Nephron (organoid): ENCODE measurements around the gene PLEKHA8.
"Not testable (repeated sequence)": the region's sequence is repeated elsewhere in the genome, so short reads cannot be mapped to it uniquely, and the experiment has no call there.

ENCODE experiments used
- H3K27ac Mint-ChIP-seq, 3 experiments: 2 replicates each; pipeline ENCODE4 v1.8.0; 2020; ENCODE audit warnings: mixed read lengths in 3 of 3, mild to moderate bottlenecking in 2 of 3, moderate library complexity in 1 of 3
- H3K27me3 Mint-ChIP-seq: 2 replicates; pipeline ENCODE4 v1.8.0; 2021; ENCODE audit warnings: low read depth, mild to moderate bottlenecking, moderate library complexity, mixed read lengths
- H3K36me3 Mint-ChIP-seq: 2 replicates; pipeline ENCODE4 v1.8.0; 2020; ENCODE audit warnings: low read depth, mixed read lengths
- H3K4me1 Mint-ChIP-seq: 2 replicates; pipeline ENCODE4 v1.8.0; 2020; ENCODE audit warnings: mixed read lengths
- H3K4me3 Mint-ChIP-seq, 3 experiments: 2 replicates each; pipeline ENCODE4 v1.8.0; 2020; ENCODE audit warnings: mild to moderate bottlenecking in 3 of 3, mixed read lengths in 3 of 3, moderate library complexity in 2 of 3
- H3K9me3 Mint-ChIP-seq: 2 replicates; pipeline ENCODE4 v1.8.0; 2020; ENCODE audit warnings: mixed read lengths
- TF ChIP-seq, protein P1 (sequence below), 3 experiments: fragments of 200-600 bp; sonication (generic); IDR thresholded peaks; one replicate each; pipeline ENCODE4 v1.5.0; 2021; ENCODE audit warnings: antibody characterized with exemption in 3 of 3; ENCODE audit not compliant: unreplicated experiment in 3 of 3

Gene PLEKHA8

DNA sequence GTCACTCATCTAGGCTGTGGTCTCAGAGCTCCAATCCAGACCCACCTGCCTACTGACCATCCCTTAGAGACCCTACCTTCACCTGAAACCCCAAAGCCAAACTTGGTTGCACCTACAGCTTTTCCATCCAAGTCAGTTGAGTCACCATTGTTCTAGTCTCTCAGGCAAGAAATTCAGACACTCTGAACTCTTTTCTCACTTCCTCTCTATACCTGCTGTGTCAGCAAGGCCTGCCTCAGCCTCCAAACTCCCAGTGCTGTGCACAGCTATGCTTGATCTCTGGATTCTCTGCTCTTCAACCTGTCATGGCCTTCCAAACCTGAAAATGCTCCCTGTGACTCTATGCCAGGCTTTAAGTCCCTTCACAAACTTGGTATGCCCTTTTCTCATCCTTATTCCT is 59.2 kb downstream of the PLEKHA8 start:
- Mint-ChIP-seq H3K4me1 (no peaks in the 10 kb centered on the region), H3K9me3 (no peaks in the 10 kb centered on the region), H3K27ac (no peak overlapping the region), H3K36me3 (peaks cover 38% of the 10 kb centered on the region), H3K27me3 (no peaks in the 10 kb centered on the region), H3K4me3 (no peak overlapping the region)
- TF ChIP-seq, protein P1, sequence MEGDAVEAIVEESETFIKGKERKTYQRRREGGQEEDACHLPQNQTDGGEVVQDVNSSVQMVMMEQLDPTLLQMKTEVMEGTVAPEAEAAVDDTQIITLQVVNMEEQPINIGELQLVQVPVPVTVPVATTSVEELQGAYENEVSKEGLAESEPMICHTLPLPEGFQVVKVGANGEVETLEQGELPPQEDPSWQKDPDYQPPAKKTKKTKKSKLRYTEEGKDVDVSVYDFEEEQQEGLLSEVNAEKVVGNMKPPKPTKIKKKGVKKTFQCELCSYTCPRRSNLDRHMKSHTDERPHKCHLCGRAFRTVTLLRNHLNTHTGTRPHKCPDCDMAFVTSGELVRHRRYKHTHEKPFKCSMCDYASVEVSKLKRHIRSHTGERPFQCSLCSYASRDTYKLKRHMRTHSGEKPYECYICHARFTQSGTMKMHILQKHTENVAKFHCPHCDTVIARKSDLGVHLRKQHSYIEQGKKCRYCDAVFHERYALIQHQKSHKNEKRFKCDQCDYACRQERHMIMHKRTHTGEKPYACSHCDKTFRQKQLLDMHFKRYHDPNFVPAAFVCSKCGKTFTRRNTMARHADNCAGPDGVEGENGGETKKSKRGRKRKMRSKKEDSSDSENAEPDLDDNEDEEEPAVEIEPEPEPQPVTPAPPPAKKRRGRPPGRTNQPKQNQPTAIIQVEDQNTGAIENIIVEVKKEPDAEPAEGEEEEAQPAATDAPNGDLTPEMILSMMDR (IDR thresholded peaks at IDR 0.05; ENCODE audit: unreplicated experiment in 3 of 3): no peak

DNA sequence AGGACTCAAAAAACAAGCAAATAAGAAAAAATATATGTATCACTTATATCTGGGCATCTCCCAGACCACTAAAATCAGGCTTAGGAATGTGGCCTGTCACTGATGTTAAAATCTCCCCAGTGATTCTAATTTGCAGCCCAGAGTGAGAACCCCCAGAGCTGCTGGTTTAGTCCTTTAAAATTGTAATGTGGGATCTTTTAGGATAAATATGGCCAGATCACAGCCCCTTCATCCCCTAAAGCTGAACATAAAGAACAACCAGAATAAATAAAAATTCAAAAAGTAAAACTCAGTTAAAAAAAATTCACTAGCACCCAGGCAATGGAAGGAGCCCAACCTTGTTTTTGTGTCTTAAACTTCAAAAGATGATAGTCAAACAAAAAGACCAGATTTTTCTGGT is 60.1 kb downstream of the PLEKHA8 start:
- Mint-ChIP-seq H3K36me3 (peaks cover 42% of the 10 kb centered on the region), H3K4me1 (no peaks in the 10 kb centered on the region), H3K9me3 (no peaks in the 10 kb centered on the region), H3K27ac (no peak overlapping the region), H3K27me3 (no peaks in the 10 kb centered on the region), H3K4me3 (no peak overlapping the region)
- TF ChIP-seq, protein P1 (IDR thresholded peaks at IDR 0.05; ENCODE audit: unreplicated experiment in 3 of 3): no peak

DNA sequence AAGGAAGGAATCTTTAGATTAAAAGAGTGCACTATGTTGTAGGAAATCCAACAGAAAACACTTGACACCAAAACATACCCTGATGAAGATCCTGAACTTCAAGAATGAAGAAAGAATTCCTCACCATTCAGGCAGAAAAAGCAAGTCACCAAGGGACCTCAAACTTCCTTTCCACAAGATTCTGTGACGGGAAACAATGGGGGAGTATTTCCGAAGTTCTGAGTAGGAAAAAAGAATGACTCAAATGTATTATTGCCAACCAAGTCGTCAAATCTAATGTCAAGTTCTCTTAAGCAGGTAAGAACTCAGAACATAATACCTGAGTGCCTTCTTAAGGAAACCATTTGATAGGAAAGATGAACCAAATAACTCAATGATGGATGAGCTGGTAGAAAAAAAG is 61.9 kb downstream of the PLEKHA8 start:
- Mint-ChIP-seq H3K4me3 (no peak overlapping the region), H3K27ac (no peak overlapping the region), H3K27me3 (no peaks in the 10 kb centered on the region), H3K4me1 (no peaks in the 10 kb centered on the region), H3K36me3 (peaks cover 51% of the 10 kb centered on the region), H3K9me3 (peaks cover 5% of the 10 kb centered on the region)
- TF ChIP-seq, protein P1 (IDR thresholded peaks at IDR 0.05; ENCODE audit: unreplicated experiment in 3 of 3): no peak

DNA sequence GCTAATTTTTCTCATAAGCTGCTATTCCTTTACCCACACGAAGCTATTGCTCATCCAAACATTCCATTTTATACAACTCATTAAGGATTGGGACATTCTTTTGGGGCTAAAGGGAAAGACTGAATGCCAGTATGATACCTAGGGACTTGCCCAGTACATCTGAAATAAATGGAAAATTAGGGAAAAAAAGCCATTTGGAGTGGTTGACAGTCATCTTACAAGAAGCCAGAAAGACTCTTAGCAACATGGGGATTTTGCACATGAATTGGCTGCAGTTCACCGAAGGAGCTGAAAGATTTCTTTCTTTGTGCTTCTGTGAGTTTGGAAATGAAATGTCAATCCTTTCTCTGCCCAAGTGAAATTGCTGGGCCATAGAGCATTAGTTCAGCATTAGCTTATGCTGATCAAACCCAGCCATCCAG is 63.3 kb downstream of the PLEKHA8 start:
- no peak overlapping the region for H3K27ac Mint-ChIP-seq
- peaks cover 51% of the 10 kb centered on the region for H3K36me3 Mint-ChIP-seq
- TF ChIP-seq, protein P1 (IDR thresholded peaks at IDR 0.05; ENCODE audit: unreplicated experiment in 3 of 3): no peak
- H3K9me3 Mint-ChIP-seq: peaks cover 11% of the 10 kb centered on the region
- H3K27me3 Mint-ChIP-seq: no peaks in the 10 kb centered on the region
- H3K4me1 Mint-ChIP-seq: no peaks in the 10 kb centered on the region
- H3K4me3 Mint-ChIP-seq: no peak overlapping the region

DNA sequence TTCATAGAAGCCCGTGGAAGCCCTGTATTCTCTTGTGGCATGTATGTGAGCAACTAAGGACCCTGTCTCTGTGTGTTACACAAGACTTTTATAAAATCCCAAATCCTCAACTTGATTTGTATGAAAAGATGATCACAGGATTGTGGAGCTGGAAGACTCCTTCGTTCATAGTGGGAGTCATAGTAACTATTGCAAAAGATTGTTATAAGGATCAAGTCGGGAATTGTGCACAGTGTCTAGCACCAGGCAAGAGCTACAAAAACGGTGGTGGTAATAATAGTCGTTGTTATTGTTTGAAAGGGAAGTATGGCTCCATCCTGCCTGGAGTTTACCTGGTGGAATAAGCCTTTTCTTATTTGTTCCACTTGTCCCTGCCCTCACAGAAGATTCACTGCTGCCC is 63.8 kb downstream of the PLEKHA8 start:
- H3K4me1 Mint-ChIP-seq: no peaks in the 10 kb centered on the region
- no peaks in the 10 kb centered on the region for H3K27me3 Mint-ChIP-seq
- TF ChIP-seq, protein P1 (IDR thresholded peaks at IDR 0.05; ENCODE audit: unreplicated experiment in 3 of 3): no peak
- peaks cover 16% of the 10 kb centered on the region for H3K9me3 Mint-ChIP-seq
- H3K4me3 Mint-ChIP-seq: no peak overlapping the region
- H3K36me3 Mint-ChIP-seq: peaks cover 53% of the 10 kb centered on the region
- no peak overlapping the region for H3K27ac Mint-ChIP-seq

DNA sequence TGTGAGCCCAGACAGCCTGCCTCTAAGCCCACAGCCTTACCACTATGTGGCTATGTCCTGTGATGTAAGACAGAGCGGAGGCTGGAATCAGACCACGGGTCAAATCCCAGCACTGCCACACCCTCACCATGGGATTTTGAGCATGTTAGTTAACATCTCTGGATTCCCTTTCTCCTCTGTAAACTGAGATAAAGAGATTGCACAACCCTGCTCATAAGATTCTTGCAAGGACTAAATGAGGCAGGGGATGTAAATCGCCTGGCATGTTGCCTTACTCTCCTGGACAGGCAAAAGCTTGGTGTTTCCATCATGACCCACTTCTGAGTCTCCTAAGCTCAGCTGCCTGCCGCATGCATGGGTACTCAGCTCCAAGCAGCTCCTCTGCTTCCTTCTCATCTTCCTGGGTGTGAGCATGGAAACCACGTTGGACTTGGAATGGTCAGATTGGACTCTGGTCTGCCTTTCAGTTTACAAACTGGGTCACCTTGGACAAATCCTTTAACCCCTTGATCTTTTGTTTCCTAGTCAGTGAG is 65.3 kb downstream of the PLEKHA8 start:
- H3K4me1 Mint-ChIP-seq: no peaks in the 10 kb centered on the region
- no peak overlapping the region for H3K27ac Mint-ChIP-seq
- peaks cover 58% of the 10 kb centered on the region for H3K36me3 Mint-ChIP-seq
- no peak overlapping the region for H3K4me3 Mint-ChIP-seq
- peaks cover 26% of the 10 kb centered on the region for H3K9me3 Mint-ChIP-seq
- no peaks in the 10 kb centered on the region for H3K27me3 Mint-ChIP-seq
- TF ChIP-seq, protein P1 (IDR thresholded peaks at IDR 0.05; ENCODE audit: unreplicated experiment in 3 of 3): no peak

DNA sequence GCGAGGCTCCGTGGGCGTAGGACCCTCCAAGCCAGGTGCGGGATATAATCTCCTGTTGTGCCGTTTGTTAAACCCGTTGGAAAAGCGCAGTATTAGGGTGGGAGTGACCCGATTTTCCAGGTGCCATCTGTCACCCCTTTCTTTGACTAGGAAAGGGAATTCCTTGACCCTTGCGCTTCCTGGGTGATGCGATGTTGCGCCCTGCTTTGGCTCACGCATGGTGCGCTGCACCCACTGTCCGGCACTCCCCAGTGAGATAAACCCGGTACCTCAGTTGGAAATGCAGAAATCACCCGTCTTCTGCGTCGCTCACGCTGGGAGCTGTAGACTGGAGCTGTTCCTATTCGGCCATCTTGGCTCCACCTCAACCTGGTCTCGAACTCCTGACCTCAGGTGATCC is 70.4 kb downstream of the PLEKHA8 start:
- Mint-ChIP-seq H3K9me3 (peaks cover 39% of the 10 kb centered on the region), H3K36me3 (peaks cover 77% of the 10 kb centered on the region)
- H3K4me3 Mint-ChIP-seq, H3K4me1 Mint-ChIP-seq, H3K27me3 Mint-ChIP-seq, H3K27ac Mint-ChIP-seq: not testable (repeated sequence)
